Astrocyte of the spinal cord (primary cell): ENCODE measurements around the gene LTBP4.
"Not testable (repeated sequence)": the region's sequence is repeated elsewhere in the genome, so short reads cannot be mapped to it uniquely, and the experiment has no call there.

ENCODE experiments used
- DNase-seq: peaks from one replicate; pipeline ENCODE4 v3.0.0; 2011; ENCODE audit warnings: low read depth, low spot score
- H3K4me3 ChIP-seq: 2 replicates; pipeline ENCODE4 v1.5.1; 2011; ENCODE audit warnings: low read depth, mild to moderate bottlenecking, low read length, moderate library complexity
- in situ Hi-C: cut with HindIII; loops from 2 replicates; pipeline ENCODE4 v1.10.0; 2017; ENCODE audit warnings: low sequenced_read_pairs
- TF ChIP-seq, protein P1 (sequence below): IDR thresholded peaks from 2 replicates; pipeline ENCODE4 v1.5.1; 2012; ENCODE audit warnings: low read depth, mild to moderate bottlenecking, low read length, inconsistent platforms

LTBP4 gene

DNA sequence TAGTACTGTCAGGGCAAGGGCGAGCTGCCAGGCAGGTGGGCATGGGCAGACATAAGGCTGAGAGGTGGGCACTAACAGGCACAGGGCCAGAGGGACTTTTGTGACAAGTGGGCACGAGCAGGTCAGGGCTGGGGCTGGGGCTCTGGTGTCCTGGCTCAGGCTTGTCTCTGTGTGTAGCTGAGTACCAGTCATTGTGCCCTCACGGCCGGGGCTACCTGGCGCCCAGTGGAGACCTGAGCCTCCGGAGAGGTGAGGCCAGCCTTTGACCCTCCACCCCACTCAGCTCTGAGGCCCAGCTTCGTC is 21.6 kb downstream of the LTBP4 start:
- DNase-seq = no peak
- in situ Hi-C loops = no loop called here
- TF ChIP-seq, protein P1, sequence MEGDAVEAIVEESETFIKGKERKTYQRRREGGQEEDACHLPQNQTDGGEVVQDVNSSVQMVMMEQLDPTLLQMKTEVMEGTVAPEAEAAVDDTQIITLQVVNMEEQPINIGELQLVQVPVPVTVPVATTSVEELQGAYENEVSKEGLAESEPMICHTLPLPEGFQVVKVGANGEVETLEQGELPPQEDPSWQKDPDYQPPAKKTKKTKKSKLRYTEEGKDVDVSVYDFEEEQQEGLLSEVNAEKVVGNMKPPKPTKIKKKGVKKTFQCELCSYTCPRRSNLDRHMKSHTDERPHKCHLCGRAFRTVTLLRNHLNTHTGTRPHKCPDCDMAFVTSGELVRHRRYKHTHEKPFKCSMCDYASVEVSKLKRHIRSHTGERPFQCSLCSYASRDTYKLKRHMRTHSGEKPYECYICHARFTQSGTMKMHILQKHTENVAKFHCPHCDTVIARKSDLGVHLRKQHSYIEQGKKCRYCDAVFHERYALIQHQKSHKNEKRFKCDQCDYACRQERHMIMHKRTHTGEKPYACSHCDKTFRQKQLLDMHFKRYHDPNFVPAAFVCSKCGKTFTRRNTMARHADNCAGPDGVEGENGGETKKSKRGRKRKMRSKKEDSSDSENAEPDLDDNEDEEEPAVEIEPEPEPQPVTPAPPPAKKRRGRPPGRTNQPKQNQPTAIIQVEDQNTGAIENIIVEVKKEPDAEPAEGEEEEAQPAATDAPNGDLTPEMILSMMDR = no peak
- H3K4me3 ChIP-seq = no peak overlapping the region

DNA sequence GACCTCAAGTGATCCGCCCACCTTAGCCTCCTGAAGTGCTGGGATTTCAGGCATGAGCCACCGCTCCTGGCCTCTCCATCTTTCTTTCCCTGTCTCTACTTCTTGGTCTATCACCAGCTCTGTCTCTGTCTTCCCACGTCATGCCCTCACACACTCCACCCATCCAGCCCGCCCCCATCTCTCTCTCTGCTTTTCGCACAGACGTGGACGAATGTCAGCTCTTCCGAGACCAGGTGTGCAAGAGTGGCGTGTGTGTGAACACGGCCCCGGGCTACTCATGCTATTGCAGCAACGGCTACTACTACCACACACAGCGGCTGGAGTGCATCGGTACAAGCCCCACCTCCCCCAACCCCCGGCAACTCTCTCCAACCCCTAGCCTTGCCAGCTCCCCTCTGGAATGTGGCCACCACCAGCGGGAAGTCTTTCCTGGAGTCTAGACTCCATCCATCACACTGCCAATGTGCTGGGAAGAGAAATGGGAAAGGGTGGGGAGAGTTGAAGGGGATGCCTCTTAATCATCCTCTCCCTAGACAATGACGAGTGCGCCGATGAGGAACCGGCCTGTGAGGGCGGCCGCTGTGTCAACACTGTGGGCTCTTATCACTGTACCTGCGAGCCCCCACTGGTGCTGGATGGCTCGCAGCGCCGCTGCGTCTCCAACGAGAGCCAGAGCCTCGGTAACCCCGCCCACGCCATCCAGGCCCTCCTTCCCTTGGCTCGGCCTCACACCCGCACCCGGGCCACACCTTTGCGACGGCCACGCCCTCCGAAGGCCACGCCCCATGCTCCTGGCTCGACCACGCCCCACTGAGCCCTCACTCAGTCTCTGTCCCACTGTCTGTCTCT is 22.5 kb downstream of the LTBP4 start:
- peak; percentile 87 for DNase-seq
- TF ChIP-seq, protein P1 = no peak
- H3K4me3 ChIP-seq = no peak overlapping the region
- in situ Hi-C loops = no loop called here

DNA sequence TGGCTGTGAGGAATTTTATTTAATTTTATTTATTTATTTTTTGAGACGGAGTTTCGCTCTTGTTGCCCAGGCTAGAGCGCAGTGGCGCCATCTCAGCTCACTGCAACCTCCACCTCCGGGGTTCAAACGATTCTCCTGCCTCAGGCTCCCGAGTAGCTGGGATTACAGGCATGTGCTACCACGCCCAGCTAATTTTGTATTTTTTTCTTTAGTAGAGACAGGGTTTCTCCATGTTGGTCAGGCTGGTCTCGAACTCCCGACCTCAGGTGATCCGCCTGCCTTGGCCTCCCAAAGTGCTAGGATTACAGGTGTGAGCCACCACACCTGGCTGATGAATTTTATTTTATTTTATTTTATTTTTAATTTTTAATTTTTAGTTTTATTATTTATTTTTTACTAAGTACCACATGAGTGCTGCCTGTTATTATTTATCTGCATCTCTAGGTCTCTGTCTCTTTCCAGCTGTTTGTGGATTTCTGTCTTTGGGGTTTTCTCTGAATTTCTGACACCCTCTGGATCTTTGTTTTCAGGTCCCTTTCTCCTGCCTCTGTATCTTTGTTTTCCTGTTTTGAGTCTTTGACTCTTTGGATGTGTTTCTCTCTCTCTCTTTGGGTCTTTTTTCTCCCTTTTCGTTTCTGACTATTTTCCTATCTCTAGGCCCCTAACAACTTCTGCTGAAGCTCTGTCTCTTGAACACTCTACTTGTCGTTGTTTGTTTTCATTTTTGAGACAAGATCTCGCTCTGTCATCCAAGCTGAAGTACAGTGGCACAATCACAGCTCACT is 23.4 kb downstream of the LTBP4 start:
- in situ Hi-C loops, DNase-seq, H3K4me3 ChIP-seq: not testable (repeated sequence)

DNA sequence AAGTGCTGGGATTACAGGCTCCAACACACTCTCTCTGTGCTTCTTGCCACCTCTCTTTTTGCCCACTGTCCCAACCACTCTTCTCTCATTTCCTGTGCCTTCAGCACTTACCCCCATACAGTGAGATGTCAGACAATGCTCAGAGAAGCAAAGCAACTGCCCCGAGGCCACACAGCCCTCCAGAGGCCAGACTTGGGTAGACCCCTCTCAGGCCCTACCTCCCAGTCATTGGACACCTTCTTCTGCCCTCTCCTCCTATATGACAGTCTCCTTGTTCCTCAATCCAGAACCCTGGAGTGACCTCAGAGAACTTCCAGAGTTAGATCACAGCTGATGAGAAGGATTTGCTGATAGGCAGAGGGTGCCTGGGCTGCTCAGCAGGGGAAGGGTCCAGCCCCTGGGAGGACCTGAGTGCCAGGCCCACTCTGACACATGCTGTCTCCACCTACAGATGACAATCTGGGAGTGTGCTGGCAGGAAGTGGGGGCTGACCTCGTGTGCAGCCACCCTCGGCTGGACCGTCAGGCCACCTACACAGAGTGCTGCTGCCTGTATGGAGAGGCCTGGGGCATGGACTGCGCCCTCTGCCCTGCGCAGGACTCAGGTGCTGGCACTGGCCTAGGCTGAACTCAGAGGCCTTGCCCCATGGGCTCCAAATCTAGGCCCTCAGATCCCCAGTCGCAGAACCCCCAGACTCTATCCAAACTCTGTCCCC is 24.4 kb downstream of the LTBP4 start:
- in situ Hi-C loops = no loop called here
- TF ChIP-seq, protein P1 = no peak

DNA sequence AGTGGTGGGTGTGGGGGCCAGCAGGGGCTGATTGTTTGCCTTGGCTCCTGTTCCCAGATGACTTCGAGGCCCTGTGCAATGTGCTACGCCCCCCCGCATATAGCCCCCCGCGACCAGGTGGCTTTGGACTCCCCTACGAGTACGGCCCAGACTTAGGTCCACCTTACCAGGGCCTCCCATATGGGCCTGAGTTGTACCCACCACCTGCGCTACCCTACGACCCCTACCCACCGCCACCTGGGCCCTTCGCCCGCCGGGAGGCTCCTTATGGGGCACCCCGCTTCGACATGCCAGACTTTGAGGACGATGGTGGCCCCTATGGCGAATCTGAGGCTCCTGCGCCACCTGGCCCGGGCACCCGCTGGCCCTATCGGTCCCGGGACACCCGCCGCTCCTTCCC is 25.7 kb downstream of the LTBP4 start:
- TF ChIP-seq, protein P1 = no peak
- DNase-seq = no peak
- no peak overlapping the region for H3K4me3 ChIP-seq
- in situ Hi-C loops = no loop called here

More for the DNA sequence above, 24.4 kb downstream of the LTBP4 start:
- no peak for DNase-seq
- H3K4me3 ChIP-seq = no peak overlapping the region

DNA sequence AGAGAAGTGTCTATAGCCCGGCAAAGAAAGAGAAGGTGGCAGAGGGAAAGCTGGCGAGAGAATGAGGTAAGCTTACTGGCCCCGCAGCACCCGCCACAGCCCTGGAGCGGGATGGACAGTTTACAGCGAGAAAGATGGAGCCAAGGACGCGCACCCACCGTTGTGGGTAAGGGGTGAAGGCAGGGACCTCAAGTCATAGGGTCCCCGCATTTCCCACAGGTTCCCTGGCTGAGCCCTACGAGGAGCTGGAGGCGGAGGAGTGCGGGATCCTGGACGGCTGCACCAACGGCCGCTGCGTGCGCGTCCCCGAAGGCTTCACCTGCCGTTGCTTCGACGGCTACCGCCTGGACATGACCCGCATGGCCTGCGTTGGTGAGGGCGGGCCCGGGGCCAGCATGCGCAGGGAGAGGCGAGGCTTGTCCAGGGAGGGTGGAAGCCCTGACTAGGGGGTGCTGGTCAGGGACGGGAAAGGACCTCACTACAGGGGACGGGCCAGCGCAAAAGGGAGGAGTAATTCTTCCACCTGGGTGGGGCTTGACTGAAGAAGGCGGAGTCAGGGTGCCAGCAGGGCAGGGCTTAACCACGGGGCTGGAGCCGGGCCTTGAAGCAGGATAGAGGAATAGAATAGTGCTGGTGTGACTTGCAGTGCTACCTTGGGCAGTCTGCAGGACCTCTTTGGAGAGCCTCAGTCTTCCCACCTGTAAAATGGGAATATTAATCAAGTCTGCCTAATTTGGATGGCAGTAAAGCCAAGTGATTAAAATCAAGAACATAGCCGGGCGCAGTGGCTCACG is 26.5 kb downstream of the LTBP4 start:
- TF ChIP-seq, protein P1 = no peak
- in situ Hi-C loops = no loop called here
- no peak overlapping the region for H3K4me3 ChIP-seq
- DNase-seq = no peak
